ENCODE measurements around the gene SWSAP1. TPM values are rescaled to one million over a fixed set of nuclear protein-coding genes. Genes with fewer than 3 reads are reported as not detected.

Gene SWSAP1
- total and polyA plus RNA-seq, 2 of the 4 experiments (the other 2 are of a cell fraction), result 0.36 to 1.6 TPM

DNA sequence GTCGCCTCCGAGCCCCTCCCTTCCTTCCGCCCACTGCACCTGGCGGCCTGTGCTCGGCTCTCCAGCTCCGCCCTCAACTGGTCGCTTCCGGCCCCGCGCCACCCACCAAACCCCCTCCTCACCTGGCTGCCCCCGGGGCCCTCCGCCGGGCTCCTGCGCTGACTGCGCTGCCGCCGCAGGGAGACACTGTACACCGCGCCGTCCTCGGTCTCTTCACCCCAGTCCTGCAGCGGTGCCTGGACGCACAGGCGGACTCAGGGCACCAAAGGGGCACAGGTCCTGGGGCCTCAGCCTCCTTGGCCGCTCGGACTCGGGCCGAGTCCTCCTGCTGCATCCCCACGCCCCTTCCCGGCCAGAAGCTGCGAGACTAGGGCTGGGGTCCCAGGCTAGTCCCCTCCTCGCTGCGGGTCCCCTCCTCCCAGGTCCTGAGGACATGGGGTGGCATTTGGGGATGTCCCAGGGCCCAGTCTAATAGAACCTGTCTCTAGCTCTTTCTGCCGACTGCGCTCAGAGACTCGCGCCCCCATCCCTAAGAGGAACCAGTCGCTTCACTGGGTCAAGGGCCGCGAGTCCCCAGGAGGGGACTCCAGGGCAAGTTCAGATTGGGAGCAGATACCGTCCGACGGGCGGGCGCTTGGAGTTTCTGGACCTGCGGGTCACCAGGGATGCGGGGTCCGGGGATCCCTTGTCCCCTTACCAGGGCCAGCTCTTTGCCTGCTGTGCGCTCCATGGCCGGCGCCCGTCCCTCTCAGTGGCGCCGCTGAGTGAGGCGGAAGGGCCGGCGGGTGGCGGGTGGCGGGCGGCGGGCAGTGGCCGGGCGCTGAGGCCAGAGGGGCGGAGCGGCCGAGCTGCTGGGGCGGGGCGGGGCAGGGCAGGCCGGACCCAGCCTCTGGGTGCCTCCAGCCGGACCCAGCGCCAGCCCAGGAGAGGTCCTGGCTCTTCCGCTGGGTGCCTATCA, 44.4 kb downstream of the SWSAP1 start, which contains the start of gene RGL3:
RGL3 (minus strand) TSS at position 766 of the 958 bp plus-strand sequence; CDS start at position 730, 36 bp downstream.
- peak within 1 kb of the TSS; percentile 86 for H2AFZ ChIP-seq (replicated peaks; ENCODE audit: low read length, poor library complexity)
- H3K9me1 ChIP-seq (ENCODE audit: insufficient read depth, low read length), result no peaks in the 10 kb centered on the region
- H3K18ac ChIP-seq (ENCODE audit: low read depth, low read length), result no peak within 1 kb of the TSS
- H3K27ac ChIP-seq (ENCODE audit: insufficient read depth, low read length), result no peak within 1 kb of the TSS
- no peak within 1 kb of the TSS for H2BK15ac ChIP-seq (ENCODE audit: low read depth, low read length)
- BruUV-seq (replicated peaks), result no TSS peak
- H2BK20ac ChIP-seq (ENCODE audit: low read depth, low read length), result no peak within 1 kb of the TSS
- no peak within 1 kb of the TSS for H3K23ac ChIP-seq (ENCODE audit: low read depth, low read length)
- H3K9me3 ChIP-seq (ENCODE audit: control insufficient read depth, insufficient read depth, low read length), result no peaks in the 10 kb centered on the region
- H4K20me1 ChIP-seq (ENCODE audit: insufficient read depth, low read length), result no peaks in the 10 kb centered on the region
- no peak within 1 kb of the TSS for H2AK5ac ChIP-seq (ENCODE audit: low read depth, low read length)
- DNase-seq (no peak), ATAC-seq (ENCODE audit: low read depth) (peak; percentile 74)
- H3K4me3 ChIP-seq (ENCODE audit: insufficient read depth, low read depth, low read length), result peak within 1 kb of the TSS; percentile 34
- in situ Hi-C loops (cut with MboI; ENCODE audit: low sequenced_read_pairs), result no loop called here
- peak within 1 kb of the TSS; percentile 37 to 66; a peak in 1 of 4 replicates for H4K8ac ChIP-seq (ENCODE audit: low read depth in 2 of 2, low read length in 2 of 2)
- H3K9ac ChIP-seq (ENCODE audit: low read depth, low read length), result peak within 1 kb of the TSS; percentile 3; the same call in 1 of the 2 replicates
- H3K56ac ChIP-seq (ENCODE audit: extremely low read depth, insufficient read depth, low read length), result no peak within 1 kb of the TSS
- no peak within 1 kb of the TSS for H2BK5ac ChIP-seq (ENCODE audit: low read depth, low read length, poor library complexity, severe bottlenecking)
- peaks cover 2% of the 10 kb centered on the region; the same call in 1 of the 2 replicates for H3K4me1 ChIP-seq (ENCODE audit: control insufficient read depth, insufficient read depth, low read length)
- H3K36me3 ChIP-seq (ENCODE audit: control insufficient read depth, insufficient read depth, low read length), result no peaks in the 10 kb centered on the region
- dilution Hi-C loops (cut with HindIII; ENCODE audit: low sequenced_read_pairs, unreplicated experiment), result no loop called here
- no peak within 1 kb of the TSS for H4K5ac ChIP-seq (ENCODE audit: low read depth, low read length)
- POLR2A ChIA-PET (ENCODE audit: unreplicated experiment), result interaction anchor here (0.6 kb wide), 1 partner anchor 461 kb away, joined by 3 read pairs; no protein-coding TSS in a partner anchor
- H2BK120ac ChIP-seq (ENCODE audit: low read depth, low read length), result no peak within 1 kb of the TSS
- WGBS, 2 experiments (ENCODE audit: extremely low coverage in 2 of 2, insufficient read length in 1 of 2), result 5% methylated on average over 21 of the region's 72 CpGs; no CpG with 5 or more reads in 1 of the 2 experiments
- H3K79me1 ChIP-seq (ENCODE audit: low read depth in 1 of 2, low read length in 2 of 2), result no peaks in the 10 kb centered on the region
- TF ChIP-seq MAFK (IDR thresholded peaks at IDR 0.05; ENCODE audit: low read depth, low read length) (no peak), CEBPB (IDR thresholded peaks at IDR 0.05; ENCODE audit: low read depth, low read length) (no peak), SMC3 (IDR thresholded peaks at IDR 0.05; ENCODE audit: low read depth, low read length) (no peak), RFX5 (IDR thresholded peaks at IDR 0.05; ENCODE audit: low read depth, low read length) (no peak), RAD21 (IDR thresholded peaks at IDR 0.05; ENCODE audit: low read length) (no peak), BHLHE40 (IDR thresholded peaks at IDR 0.05; ENCODE audit: low read depth, low read length) (no peak)
- TF ChIP-seq, protein P1, sequence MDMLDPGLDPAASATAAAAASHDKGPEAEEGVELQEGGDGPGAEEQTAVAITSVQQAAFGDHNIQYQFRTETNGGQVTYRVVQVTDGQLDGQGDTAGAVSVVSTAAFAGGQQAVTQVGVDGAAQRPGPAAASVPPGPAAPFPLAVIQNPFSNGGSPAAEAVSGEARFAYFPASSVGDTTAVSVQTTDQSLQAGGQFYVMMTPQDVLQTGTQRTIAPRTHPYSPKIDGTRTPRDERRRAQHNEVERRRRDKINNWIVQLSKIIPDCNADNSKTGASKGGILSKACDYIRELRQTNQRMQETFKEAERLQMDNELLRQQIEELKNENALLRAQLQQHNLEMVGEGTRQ (IDR thresholded peaks at IDR 0.05; ENCODE audit: low read depth, low read length), result no peak
- no peak within 1 kb of the TSS for H3K4ac ChIP-seq (ENCODE audit: low read depth, low read length)
- H3K4me2 ChIP-seq (ENCODE audit: low read depth, low read length), result peak within 1 kb of the TSS; percentile 55
- CTCF ChIA-PET, result interaction anchor here (0.8 kb wide), 2 partner anchors 16 to 36 kb away, joined by 3 read pairs; partner anchors contain the start of gene ODAD3
- peak within 1 kb of the TSS; percentile 66 for H2AK9ac ChIP-seq (replicated peaks; ENCODE audit: low read depth, low read length, poor library complexity)
- H4K91ac ChIP-seq (ENCODE audit: insufficient read depth, low read depth, low read length), result no peak within 1 kb of the TSS; the same call in 1 of the 2 replicates
- no peak within 1 kb of the TSS for H3K14ac ChIP-seq (replicated peaks; ENCODE audit: low read depth, low read length)
- H3K27me3 ChIP-seq (ENCODE audit: control insufficient read depth, insufficient read depth, low read length), result peaks cover 40% of the 10 kb centered on the region
- intact Hi-C loops (cut with micrococcal nuclease), result no loop called here

All from IMR-90 (cell line).